ENCODE data around the gene WDR48.

WDR48 gene

GRCh38 chr3:39021029-39021428 is 30.8 kb upstream of the WDR48 start:
- no peak overlapping the region for H3K4me3 ChIP-seq (ENCODE audit: low read depth, low read length)
- no peak for TF ChIP-seq CTCF (IDR thresholded peaks at IDR 0.05; ENCODE audit: low read depth, low read length)

- TF ChIP-seq CTCF (IDR thresholded peaks at IDR 0.05; ENCODE audit: low read depth, low read length), result no peak
- H3K4me3 ChIP-seq (ENCODE audit: low read depth, low read length), result no peak overlapping the region
Measured at GRCh38 chr3:39021465-39022285, 30.1 kb upstream of the WDR48 start.

- H3K4me3 ChIP-seq (ENCODE audit: low read depth, low read length), result no peak overlapping the region
- TF ChIP-seq CTCF (IDR thresholded peaks at IDR 0.05; ENCODE audit: low read depth, low read length), result no peak
Measured at GRCh38 chr3:39022286-39022630, 29.6 kb upstream of the WDR48 start.

- no peak for TF ChIP-seq CTCF (IDR thresholded peaks at IDR 0.05; ENCODE audit: low read depth, low read length)
- H3K4me3 ChIP-seq (ENCODE audit: low read depth, low read length), result no peak overlapping the region
Measured at GRCh38 chr3:39024497-39024896, 27.3 kb upstream of the WDR48 start.

GRCh38 chr3:39025222-39025970 is 26.4 kb upstream of the WDR48 start:
- TF ChIP-seq CTCF (IDR thresholded peaks at IDR 0.05; ENCODE audit: low read depth, low read length), result no peak
- H3K4me3 ChIP-seq (ENCODE audit: low read depth, low read length), result no peak overlapping the region

- no peak overlapping the region for H3K4me3 ChIP-seq (ENCODE audit: low read depth, low read length)
- no peak for TF ChIP-seq CTCF (IDR thresholded peaks at IDR 0.05; ENCODE audit: low read depth, low read length)
Measured at GRCh38 chr3:39028546-39028945, 23.3 kb upstream of the WDR48 start.

- no peak overlapping the region for H3K4me3 ChIP-seq (ENCODE audit: low read depth, low read length)
- TF ChIP-seq CTCF (IDR thresholded peaks at IDR 0.05; ENCODE audit: low read depth, low read length), result no peak
Measured at GRCh38 chr3:39029556-39029955, 22.3 kb upstream of the WDR48 start.

Measured in WI38 (cell line).